Activated CD8-positive, alpha-beta T cell treated with anti-CD3 and anti-CD28 coated beads for 36 hours (primary cell): ENCODE measurements around the gene COL6A3. TPM values are rescaled to one million over a fixed set of nuclear protein-coding genes. Genes with fewer than 3 reads are reported as not detected.

Experiments
- ATAC-seq: fragments of 200-7000 bp; cut with Tn5 transposase; one replicate; pipeline ENCODE4 v1.10.0; 2021; ENCODE audit warnings: mild to moderate bottlenecking, moderate library complexity
- CTCF ChIA-PET: fragments of 350-600 bp; sonication (Branson Sonifier 250); formaldehyde crosslinking; loops from one replicate; lab custom pipeline; 2021; ENCODE audit warnings: antibody characterized with exemption; lab: Charles Lee
- POLR2A ChIA-PET: fragments of 350-600 bp; sonication (Branson Sonifier 250); formaldehyde crosslinking; loops from one replicate; lab custom pipeline; 2021; ENCODE audit warnings: antibody characterized with exemption; lab: Charles Lee
- DNase-seq: peaks from one replicate; pipeline ENCODE4 v3.0.0-alpha.2; 2020
- H3K27ac Mint-ChIP-seq: one replicate; pipeline ENCODE4 v1.8.0; 2021; ENCODE audit warnings: mild to moderate bottlenecking, mixed read lengths
- H3K27me3 Mint-ChIP-seq: one replicate; pipeline ENCODE4 v1.8.0; 2021; ENCODE audit warnings: mixed read lengths
- H3K36me3 Mint-ChIP-seq: one replicate; pipeline ENCODE4 v1.8.0; 2021; ENCODE audit warnings: low read depth, mixed read lengths
- H3K4me1 Mint-ChIP-seq: one replicate; pipeline ENCODE4 v1.8.0; 2021; ENCODE audit warnings: low read depth, mixed read lengths
- H3K4me3 Mint-ChIP-seq: one replicate; pipeline ENCODE4 v1.8.0; 2021; ENCODE audit warnings: mild to moderate bottlenecking, moderate library complexity, mixed read lengths
- H3K9me3 Mint-ChIP-seq: one replicate; pipeline ENCODE4 v1.8.0; 2021; ENCODE audit warnings: mixed read lengths
- intact Hi-C: fragments of 100-400 bp; cut with micrococcal nuclease; formaldehyde crosslinking; loops from one replicate; pipeline ENCODE4 v1.10.0; 2022
- total RNA-seq, 2 experiments: library from RNA; stranded (reverse); gene quantifications; one replicate each; pipeline ENCODE4 v1.2.3, GENCODE V29; 2021
- TF ChIP-seq, protein P1 (sequence below): fragments of 200-600 bp; IDR thresholded peaks from one replicate; pipeline ENCODE4 v1.8.0; 2022; ENCODE audit warnings: antibody characterized with exemption, mild to moderate bottlenecking

COL6A3 gene
- total RNA-seq, 2 experiments from 2014 or later, result 4.0 to 4.1 TPM

DNA sequence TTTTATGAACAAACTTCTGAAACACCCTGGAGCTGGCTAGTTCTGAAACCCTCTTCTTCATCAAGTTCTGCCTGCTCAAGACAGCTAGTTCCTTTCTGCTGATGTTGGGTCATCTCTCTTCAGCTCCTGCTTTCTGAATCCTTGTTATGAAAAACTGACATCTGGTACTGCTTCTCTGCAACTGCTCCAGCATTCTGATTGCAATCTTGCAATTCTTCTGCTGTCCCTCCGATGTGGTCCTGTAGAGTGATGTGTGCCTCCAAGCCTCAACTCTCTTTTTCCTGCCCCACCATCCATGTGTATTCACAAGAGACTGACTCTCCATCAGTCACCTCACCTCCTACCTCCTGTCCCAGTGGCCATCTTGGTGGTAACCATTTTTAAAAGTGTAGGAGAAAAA lies 21.8 kb downstream of the COL6A3 start:
- POLR2A ChIA-PET, result no interaction called here
- H3K27ac Mint-ChIP-seq, result no peak overlapping the region
- ATAC-seq (no peak), DNase-seq (no peak)
- TF ChIP-seq, protein P1, sequence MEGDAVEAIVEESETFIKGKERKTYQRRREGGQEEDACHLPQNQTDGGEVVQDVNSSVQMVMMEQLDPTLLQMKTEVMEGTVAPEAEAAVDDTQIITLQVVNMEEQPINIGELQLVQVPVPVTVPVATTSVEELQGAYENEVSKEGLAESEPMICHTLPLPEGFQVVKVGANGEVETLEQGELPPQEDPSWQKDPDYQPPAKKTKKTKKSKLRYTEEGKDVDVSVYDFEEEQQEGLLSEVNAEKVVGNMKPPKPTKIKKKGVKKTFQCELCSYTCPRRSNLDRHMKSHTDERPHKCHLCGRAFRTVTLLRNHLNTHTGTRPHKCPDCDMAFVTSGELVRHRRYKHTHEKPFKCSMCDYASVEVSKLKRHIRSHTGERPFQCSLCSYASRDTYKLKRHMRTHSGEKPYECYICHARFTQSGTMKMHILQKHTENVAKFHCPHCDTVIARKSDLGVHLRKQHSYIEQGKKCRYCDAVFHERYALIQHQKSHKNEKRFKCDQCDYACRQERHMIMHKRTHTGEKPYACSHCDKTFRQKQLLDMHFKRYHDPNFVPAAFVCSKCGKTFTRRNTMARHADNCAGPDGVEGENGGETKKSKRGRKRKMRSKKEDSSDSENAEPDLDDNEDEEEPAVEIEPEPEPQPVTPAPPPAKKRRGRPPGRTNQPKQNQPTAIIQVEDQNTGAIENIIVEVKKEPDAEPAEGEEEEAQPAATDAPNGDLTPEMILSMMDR, result no peak
- H3K4me1 Mint-ChIP-seq, result no peaks in the 10 kb centered on the region
- intact Hi-C loops, result no loop called here
- CTCF ChIA-PET, result interaction anchor here (2.6 kb wide), 1 partner anchor 18 kb away, joined by 7 read pairs; no protein-coding TSS in a partner anchor
- no peaks in the 10 kb centered on the region for H3K27me3 Mint-ChIP-seq
- no peaks in the 10 kb centered on the region for H3K9me3 Mint-ChIP-seq
- H3K4me3 Mint-ChIP-seq, result no peak overlapping the region
- H3K36me3 Mint-ChIP-seq, result no peaks in the 10 kb centered on the region

DNA sequence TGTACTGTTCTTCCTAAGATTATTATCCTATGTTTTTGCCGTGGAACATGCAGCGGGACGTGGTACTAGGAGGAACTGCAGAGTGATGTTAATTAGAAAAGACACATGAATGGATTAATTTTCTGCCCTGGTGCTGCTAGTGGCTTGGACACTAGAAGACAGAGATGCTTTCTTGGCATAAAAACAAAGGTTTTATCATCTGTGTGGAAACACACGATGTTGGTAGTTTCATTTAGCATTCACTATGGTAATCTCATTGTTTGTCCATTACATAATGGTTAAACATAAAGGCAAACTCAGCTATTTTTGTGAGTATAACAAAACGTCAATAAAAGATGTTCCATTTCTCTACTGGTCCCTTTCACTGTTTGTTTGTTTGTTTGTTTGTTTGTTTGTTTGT lies 22.8 kb downstream of the COL6A3 start:
- intact Hi-C loops, result no loop called here
- no peaks in the 10 kb centered on the region for H3K4me1 Mint-ChIP-seq
- ChIA-PET POLR2A (no interaction called here), CTCF (interaction anchor here (1.8 to 2.6 kb wide), 3 partner anchors 19 to 269 kb away, joined by 4 to 10 read pairs (median 7); no protein-coding TSS in a partner anchor)
- no peaks in the 10 kb centered on the region for H3K36me3 Mint-ChIP-seq
- no peak overlapping the region for H3K4me3 Mint-ChIP-seq
- no peaks in the 10 kb centered on the region for H3K27me3 Mint-ChIP-seq
- TF ChIP-seq, protein P1, result no peak
- ATAC-seq, result no peak
- no peak overlapping the region for H3K27ac Mint-ChIP-seq
- DNase-seq, result no peak
- H3K9me3 Mint-ChIP-seq, result no peaks in the 10 kb centered on the region

DNA sequence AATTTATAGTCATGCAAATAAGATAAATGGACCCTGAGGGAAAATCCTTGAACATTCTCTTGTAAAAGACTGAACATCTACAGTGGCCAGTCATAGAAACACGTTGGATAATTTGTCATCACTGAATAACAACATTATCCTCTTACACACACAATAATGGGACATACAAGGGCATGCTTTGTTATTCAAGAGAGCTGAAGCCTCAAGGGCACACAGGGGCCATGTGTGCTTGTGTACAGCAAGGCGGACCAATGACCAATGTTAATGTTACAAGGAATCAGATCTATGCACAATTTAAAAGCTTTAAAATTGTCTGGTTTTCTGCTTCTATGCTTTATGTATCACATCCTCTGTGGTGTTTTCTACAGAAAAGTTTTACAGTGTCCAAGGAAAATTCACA lies 23.7 kb downstream of the COL6A3 start:
- Mint-ChIP-seq H3K27me3 (no peaks in the 10 kb centered on the region), H3K4me3 (no peak overlapping the region), H3K27ac (no peak overlapping the region), H3K4me1 (no peaks in the 10 kb centered on the region), H3K36me3 (no peaks in the 10 kb centered on the region), H3K9me3 (no peaks in the 10 kb centered on the region)
- ChIA-PET POLR2A (no interaction called here), CTCF (interaction anchor here (0.8 to 2.6 kb wide), 4 partner anchors 20 to 268 kb away, joined by 3 to 10 read pairs (median 6); no protein-coding TSS in a partner anchor)
- no peak for ATAC-seq
- no peak for DNase-seq
- TF ChIP-seq, protein P1, result no peak
- intact Hi-C loops, result no loop called here

DNA sequence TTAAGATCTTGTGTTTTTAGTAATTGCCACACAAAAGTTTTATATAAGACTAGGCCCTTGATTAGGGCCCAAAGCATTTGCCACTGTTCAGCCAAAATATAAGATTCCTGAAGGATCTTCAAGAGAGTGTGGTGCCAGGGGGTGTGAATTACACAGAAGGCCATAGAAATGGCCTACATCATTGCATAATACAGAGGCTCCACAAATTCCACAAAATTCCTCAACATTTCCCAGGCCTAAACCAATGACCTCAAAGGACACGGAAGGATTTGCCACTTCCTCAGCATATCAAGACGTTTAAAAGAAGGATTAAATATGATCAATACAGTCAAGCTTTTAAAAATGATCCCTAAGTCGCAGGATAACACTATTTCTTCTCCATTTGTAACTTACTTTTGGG lies 24.1 kb downstream of the COL6A3 start:
- DNase-seq (no peak), ATAC-seq (no peak)
- intact Hi-C loops, result no loop called here
- ChIA-PET POLR2A (no interaction called here), CTCF (interaction anchor here (0.8 to 2.6 kb wide), 4 partner anchors 21 to 268 kb away, joined by 3 to 10 read pairs (median 6); no protein-coding TSS in a partner anchor)
- Mint-ChIP-seq H3K9me3 (no peaks in the 10 kb centered on the region), H3K4me1 (no peaks in the 10 kb centered on the region), H3K4me3 (no peak overlapping the region), H3K27me3 (no peaks in the 10 kb centered on the region), H3K36me3 (no peaks in the 10 kb centered on the region), H3K27ac (no peak overlapping the region)
- TF ChIP-seq, protein P1, result no peak

DNA sequence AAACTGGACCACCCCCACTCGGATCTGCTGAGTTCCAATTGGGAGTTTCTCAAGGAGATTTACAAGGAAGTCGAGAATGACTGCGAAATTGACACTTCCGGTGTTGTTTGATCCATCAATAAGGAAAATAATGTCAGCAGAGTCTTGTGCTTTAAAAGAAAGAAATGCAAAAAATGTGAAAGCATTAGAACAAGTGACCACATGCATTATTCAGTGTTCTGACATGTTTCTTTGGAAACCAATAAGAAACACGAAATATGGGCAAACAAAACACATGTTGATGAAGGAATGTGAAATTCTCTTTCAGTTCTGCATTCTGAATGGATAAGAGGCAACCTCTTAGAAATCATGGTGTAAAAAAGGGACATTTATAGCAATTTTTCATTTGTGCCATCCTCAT lies 25.9 kb downstream of the COL6A3 start:
- Mint-ChIP-seq H3K36me3 (no peaks in the 10 kb centered on the region), H3K27ac (no peak overlapping the region), H3K4me3 (no peak overlapping the region), H3K27me3 (no peaks in the 10 kb centered on the region), H3K9me3 (no peaks in the 10 kb centered on the region), H3K4me1 (no peaks in the 10 kb centered on the region)
- DNase-seq (no peak), ATAC-seq (no peak)
- intact Hi-C loops, result no loop called here
- POLR2A ChIA-PET, result no interaction called here
- TF ChIP-seq, protein P1, result no peak
- CTCF ChIA-PET, result no interaction called here
